HG03565 (cell line): ENCODE measurements around the gene ACTL10.

ENCODE experiments used
- ATAC-seq: cut with Tn5 transposase; IDR thresholded peaks from one replicate; pipeline ENCODE4 v1.9.1; 2021; ENCODE audit warnings: mild to moderate bottlenecking, moderate library complexity; ENCODE audit not compliant: unreplicated experiment

ACTL10 gene

GRCh38 chr20:33648396-33649004 is 18.2 kb upstream of the ACTL10 start:
- no peak for ATAC-seq

GRCh38 chr20:33649201-33649681 is 17.5 kb upstream of the ACTL10 start:
- no peak for ATAC-seq

- ATAC-seq: no peak
Observed at GRCh38 chr20:33650111-33650752, 16.5 kb upstream of the ACTL10 start.

GRCh38 chr20:33650753-33651561 is 15.8 kb upstream of the ACTL10 start:
- no peak for ATAC-seq

GRCh38 chr20:33651562-33652048 is 15.1 kb upstream of the ACTL10 start:
- ATAC-seq: no peak

GRCh38 chr20:33653218-33653899 is 13.4 kb upstream of the ACTL10 start:
- no peak for ATAC-seq

- ATAC-seq: no peak
Observed at GRCh38 chr20:33653900-33654596, 12.7 kb upstream of the ACTL10 start.

- ATAC-seq: no peak
Observed at GRCh38 chr20:33654680-33655161, 12.0 kb upstream of the ACTL10 start.

- no peak for ATAC-seq
Observed at GRCh38 chr20:33655164-33655563, 11.6 kb upstream of the ACTL10 start.

GRCh38 chr20:33656010-33656782 is 10.5 kb upstream of the ACTL10 start:
- no peak for ATAC-seq

GRCh38 chr20:33656783-33657703 is 9.7 kb upstream of the ACTL10 start:
- no peak for ATAC-seq

GRCh38 chr20:33657704-33658095 is 9.0 kb upstream of the ACTL10 start:
- no peak for ATAC-seq

- ATAC-seq: no peak
Observed at GRCh38 chr20:33658510-33658909, 8.2 kb upstream of the ACTL10 start.

GRCh38 chr20:33658929-33659328 is 7.8 kb upstream of the ACTL10 start:
- no peak for ATAC-seq

- ATAC-seq: no peak
Observed at GRCh38 chr20:33659341-33660034, 7.3 kb upstream of the ACTL10 start.

GRCh38 chr20:33660035-33660684 is 6.6 kb upstream of the ACTL10 start:
- no peak for ATAC-seq

GRCh38 chr20:33660685-33661058 is 6.1 kb upstream of the ACTL10 start:
- no peak for ATAC-seq

GRCh38 chr20:33662172-33662571 is 4.6 kb upstream of the ACTL10 start, which contains the start of gene C20orf144:
TSS of gene C20orf144 (plus strand) at chr20:33662327. CDS start at chr20:33662346, 19 bp downstream.
- no peak for ATAC-seq
